Neuronal stem cell (in vitro differentiated cells): ENCODE results near the gene ADAP1.

ENCODE experiments used
- DNase-seq: peaks from one replicate; pipeline ENCODE4 v3.0.0-alpha.2; 2013; ENCODE audit warnings: low spot score
- H2AFZ ChIP-seq: one replicate; pipeline ENCODE4 v1.6.1; 2013; ENCODE audit warnings: mild to moderate bottlenecking, low read length, inconsistent platforms
- H2AK5ac ChIP-seq: 2 replicates; pipeline ENCODE4 v1.6.1; 2013; ENCODE audit warnings: low read depth, mild to moderate bottlenecking, inconsistent platforms, low read length, moderate library complexity, mixed read lengths
- H2BK120ac ChIP-seq: 2 replicates; pipeline ENCODE4 v1.6.1; 2013; ENCODE audit warnings: low read depth, mild to moderate bottlenecking, inconsistent platforms, low read length, moderate library complexity, mixed read lengths
- H2BK12ac ChIP-seq: one replicate; pipeline ENCODE4 v1.6.1; 2013; ENCODE audit warnings: low read length, inconsistent platforms
- H2BK15ac ChIP-seq: 2 replicates; pipeline ENCODE4 v1.6.1; 2013; ENCODE audit warnings: mild to moderate bottlenecking, low read length, inconsistent platforms, mixed read lengths
- H2BK5ac ChIP-seq: one replicate; pipeline ENCODE4 v1.6.1; 2013; ENCODE audit warnings: inconsistent platforms, mild to moderate bottlenecking, low read length, moderate library complexity
- H3K14ac ChIP-seq: one replicate; pipeline ENCODE4 v1.6.1; 2013; ENCODE audit warnings: low read length, inconsistent platforms
- H3K18ac ChIP-seq: 2 replicates; pipeline ENCODE4 v1.6.1; 2013; ENCODE audit warnings: low read length, inconsistent platforms
- H3K23ac ChIP-seq: 2 replicates; pipeline ENCODE4 v1.6.1; 2013; ENCODE audit warnings: low read depth, mild to moderate bottlenecking, mixed read lengths, low read length, inconsistent platforms; ENCODE audit not compliant: poor library complexity
- H3K27ac ChIP-seq: replicated peaks from 3 replicates; pipeline ENCODE4 v1.5.1; 2013; ENCODE audit warnings: low read length, inconsistent platforms
- H3K27me3 ChIP-seq, 3 experiments: 2 replicates each; pipeline ENCODE4 v1.6.1; 2013; ENCODE audit warnings: low read length in 3 of 3, mild to moderate bottlenecking in 2 of 3, inconsistent platforms in 1 of 3, low read depth in 1 of 3, mixed read lengths in 1 of 3, moderate library complexity in 1 of 3; ENCODE audit not compliant: control insufficient read depth in 3 of 3, insufficient read depth in 3 of 3
- H3K36me3 ChIP-seq, 2 donors: replicated peaks in 1 of 2; 2 replicates each; pipeline ENCODE4 v1.6.1; 2013; ENCODE audit warnings: low read length in 2 of 2; ENCODE audit not compliant: control insufficient read depth in 2 of 2, insufficient read depth in 2 of 2
- H3K4ac ChIP-seq: 2 replicates; pipeline ENCODE4 v1.6.1; 2013; ENCODE audit warnings: inconsistent platforms, mild to moderate bottlenecking, low read length, moderate library complexity
- H3K4me1 ChIP-seq, 2 donors: 1 replicate in 1 of 2; 2 replicates in 1 of 2; pipeline ENCODE4 v1.6.1; 2013; ENCODE audit warnings: low read length in 2 of 2, low read depth in 1 of 2; ENCODE audit not compliant: control insufficient read depth in 2 of 2, insufficient read depth in 1 of 2
- H3K4me2 ChIP-seq: one replicate; pipeline ENCODE4 v1.6.1; 2013; ENCODE audit warnings: mild to moderate bottlenecking, low read length, inconsistent platforms; ENCODE audit not compliant: insufficient read depth, poor library complexity, severe bottlenecking
- H3K4me3 ChIP-seq, 2 donors: 2 replicates each; pipeline ENCODE4 v1.5.1; 2013; ENCODE audit warnings: low read length in 2 of 2, mild to moderate bottlenecking in 2 of 2, inconsistent platforms in 1 of 2, moderate library complexity in 1 of 2
- H3K79me1 ChIP-seq: one replicate; pipeline ENCODE4 v1.6.1; 2013; ENCODE audit warnings: low read depth, mild to moderate bottlenecking, inconsistent platforms, low read length, moderate library complexity
- H3K9ac ChIP-seq: one replicate; pipeline ENCODE4 v1.6.1; 2013; ENCODE audit warnings: mild to moderate bottlenecking, low read depth, low read length, inconsistent platforms; ENCODE audit not compliant: poor library complexity
- H3K9me3 ChIP-seq, 2 donors: replicated peaks in 1 of 2; 2 replicates each; pipeline versions ENCODE3 to v1.6.1; 2013; ENCODE audit warnings: low read length in 2 of 2, mild to moderate bottlenecking in 2 of 2, inconsistent platforms in 1 of 2, low read depth in 1 of 2, mixed read lengths in 1 of 2, moderate library complexity in 1 of 2; ENCODE audit not compliant: control insufficient read depth in 2 of 2, insufficient read depth in 1 of 2
- H4K8ac ChIP-seq: one replicate; pipeline ENCODE4 v1.6.1; 2013; ENCODE audit warnings: low read depth, mild to moderate bottlenecking, inconsistent platforms, low read length, moderate library complexity
- H4K91ac ChIP-seq: one replicate; pipeline ENCODE4 v1.6.1; 2013; ENCODE audit warnings: low read length, low read depth, mild to moderate bottlenecking, inconsistent platforms; ENCODE audit not compliant: poor library complexity
- WGBS, 2 donors: extraction: QIAGEN DNeasy Blood & Tissue Kit; methylation state at CpG; one replicate each; pipeline ENCODE4 v1.1.7; 2013; ENCODE audit warnings: missing lambda C conversion rate in 2 of 2, mixed read lengths in 1 of 2; ENCODE audit not compliant: insufficient read length in 2 of 2, insufficient replicate concordance in 1 of 2; ENCODE audit errors: extremely low coverage in 2 of 2; 5-methylcytosine and 5-hydroxymethylcytosine counted together

Gene ADAP1

GRCh38 chr7:888081-889024 is 66.1 kb downstream of the ADAP1 start:
- Histone ChIP-seq H2AFZ (no peak overlapping the region), H2BK5ac (no peak overlapping the region), H3K27ac (no peak overlapping the region), H3K23ac (no peak overlapping the region), H3K9me3 (peaks cover 0 to 5% of the 10 kb centered on the region in 2 donors), H4K8ac (no peak overlapping the region), H3K4me2 (no peak overlapping the region), H3K9ac (peak overlapping the region; percentile 21), H3K4me3 (no peak overlapping the region), H3K18ac (no peak overlapping the region), H3K4ac (no peak overlapping the region), H3K79me1 (peaks cover 46% of the 10 kb centered on the region), H2BK12ac (peak overlapping the region; percentile 34), H3K4me1 (no peaks in the 10 kb centered on the region), H2BK15ac (no peak overlapping the region), H2AK5ac (no peak overlapping the region), H4K91ac (no peak overlapping the region), H3K27me3 (peaks cover 0 to 10% (median 3%) of the 10 kb centered on the region in 3 experiments), H2BK120ac (no peak overlapping the region), H3K14ac (no peak overlapping the region), H3K36me3 (peaks cover 47 to 66% of the 10 kb centered on the region in 2 donors)
- no CpG with 5 or more reads among the region's 43 CpGs for WGBS, 2 donors
- DNase-seq = no peak

- no peak overlapping the region for H2AK5ac ChIP-seq
- no peak overlapping the region for H3K4me3 ChIP-seq
- no peak overlapping the region for H4K8ac ChIP-seq
- H3K27ac ChIP-seq = no peak overlapping the region
- H2BK12ac ChIP-seq = no peak overlapping the region
- WGBS, 2 donors = no CpG with 5 or more reads among the region's 18 CpGs
- no peak overlapping the region for H3K23ac ChIP-seq
- H3K9ac ChIP-seq = no peak overlapping the region
- H3K4ac ChIP-seq = no peak overlapping the region
- H3K18ac ChIP-seq = no peak overlapping the region
- no peak overlapping the region for H4K91ac ChIP-seq
- H3K79me1 ChIP-seq = peaks cover 49% of the 10 kb centered on the region
- H3K9me3 ChIP-seq = peaks cover 0 to 4% of the 10 kb centered on the region in 2 donors
- no peak overlapping the region for H2AFZ ChIP-seq
- H3K36me3 ChIP-seq = peaks cover 41 to 62% of the 10 kb centered on the region in 2 donors
- no peak overlapping the region for H2BK120ac ChIP-seq
- no peak overlapping the region for H2BK5ac ChIP-seq
- H3K4me2 ChIP-seq = no peak overlapping the region
- DNase-seq = no peak
- H3K14ac ChIP-seq = peak overlapping the region; percentile 6
- peaks cover 0 to 10% (median 3%) of the 10 kb centered on the region in 3 experiments for H3K27me3 ChIP-seq
- H3K4me1 ChIP-seq = no peaks in the 10 kb centered on the region
- no peak overlapping the region for H2BK15ac ChIP-seq
Measured at GRCh38 chr7:887488-887820, 67.0 kb downstream of the ADAP1 start.

GRCh38 chr7:886626-887487 is 67.6 kb downstream of the ADAP1 start:
- Histone ChIP-seq H2BK12ac (no peak overlapping the region), H2BK15ac (no peak overlapping the region), H3K23ac (no peak overlapping the region), H2AFZ (no peak overlapping the region), H3K79me1 (peaks cover 51% of the 10 kb centered on the region), H3K27ac (no peak overlapping the region), H2AK5ac (no peak overlapping the region), H3K18ac (no peak overlapping the region), H3K4me3 (no peak overlapping the region), H3K14ac (peak overlapping the region; percentile 6), H3K9ac (peak overlapping the region; percentile 9), H3K9me3 (peaks cover 0 to 1% of the 10 kb centered on the region in 2 donors), H3K36me3 (peaks cover 35 to 60% of the 10 kb centered on the region in 2 donors), H4K8ac (no peak overlapping the region), H4K91ac (no peak overlapping the region), H3K27me3 (peaks cover 0 to 10% (median 3%) of the 10 kb centered on the region in 3 experiments), H3K4me1 (peaks cover 0 to 1% of the 10 kb centered on the region in 2 donors), H3K4ac (no peak overlapping the region), H2BK120ac (no peak overlapping the region), H3K4me2 (no peak overlapping the region), H2BK5ac (no peak overlapping the region)
- no peak for DNase-seq
- no CpG with 5 or more reads among the region's 40 CpGs for WGBS, 2 donors
